K562 (cell line): Measurements from ENCODE around the gene TMEM60. TPM values are rescaled to one million over a fixed set of nuclear protein-coding genes. Genes with fewer than 3 reads are reported as not detected.

Experiments used
- ATAC-seq: fragments of 200-7000 bp; cut with Tn5 transposase; 3 replicates; pipeline ENCODE4 v1.9.1; 2020; ENCODE audit warnings: moderate library complexity
- BruUV-seq: library from RNA; stranded (reverse); fragments of 400-500 nt; replicated peaks from 2 replicates; lab custom pipeline; 2021; lab: Mats Ljungman, UMichigan
- CTCF ChIA-PET: fragments of 300-600 bp; formaldehyde crosslinking; extraction: SDS; loops from one replicate; lab custom pipeline; 2021; ENCODE audit warnings: low intra/inter-chr PET ratio; lab: Yijun Ruan, JAX
- POLR2A ChIA-PET: fragments of 300-600, 350-650 bp; sonication (Branson Sonifier 250); formaldehyde crosslinking; extraction: SDS; loops from one replicate; lab custom pipeline; 2021; ENCODE audit warnings: antibody characterized with exemption, inconsistent platforms; lab: Yijun Ruan, JAX
- DNase-seq, 4 experiments: peaks; one replicate each; pipeline versions ENCODE4 v3.0.0 to v3.0.0-alpha.2; 2011 to 2018; ENCODE audit warnings: low spot score in 3 of 4, mixed read lengths in 3 of 4; ENCODE audit errors: extremely low read depth in 1 of 4
- FAIRE-seq: peaks from 2 replicates; lab custom pipeline; 2011; peaks lifted over from hg19 to GRCh38; lab: Jason Lieb, UNC
- H2AFZ ChIP-seq: 2 replicates; pipeline ENCODE4 v1.6.0; 2011; ENCODE audit warnings: low read depth, low read length, control low read depth, inconsistent platforms
- H3K27ac ChIP-seq: fragments of 200-600 bp; 3 replicates; pipeline ENCODE4 v1.8.0; 2011; ENCODE audit warnings: low read depth, mild to moderate bottlenecking, control low read depth, inconsistent platforms, low read length, moderate library complexity, mixed read lengths; ENCODE audit errors: extremely low read depth
- H3K27me3 ChIP-seq, 2 experiments: fragments of 300-600 bp in 1 of 2; 2 replicates in 1 of 2; 3 replicates in 1 of 2; pipeline versions ENCODE4 v1.6.0 to v1.8.0; 2011; ENCODE audit warnings: inconsistent platforms in 2 of 2, low read length in 2 of 2, mild to moderate bottlenecking in 1 of 2, mixed read lengths in 1 of 2, moderate library complexity in 1 of 2; ENCODE audit not compliant: control insufficient read depth in 2 of 2, insufficient read depth in 2 of 2
- H3K36me3 ChIP-seq: fragments of 300-600 bp; 3 replicates; pipeline ENCODE4 v1.8.0; 2011; ENCODE audit warnings: mild to moderate bottlenecking, low read length, inconsistent platforms; ENCODE audit not compliant: control insufficient read depth, insufficient read depth
- H3K4me1 ChIP-seq, 2 experiments: fragments of 200-600 bp in 1 of 2; replicated peaks in 1 of 2; 2 replicates in 1 of 2; 3 replicates in 1 of 2; pipeline versions ENCODE4 v1.5.1 to v1.8.0; 2011; ENCODE audit warnings: inconsistent platforms in 2 of 2, low read length in 2 of 2, mild to moderate bottlenecking in 1 of 2, mixed read lengths in 1 of 2, moderate library complexity in 1 of 2; ENCODE audit not compliant: control insufficient read depth in 2 of 2, insufficient read depth in 2 of 2
- H3K4me2 ChIP-seq: 2 replicates; pipeline ENCODE4 v1.6.1; 2011; ENCODE audit warnings: low read length, control low read depth, inconsistent platforms, mixed read lengths; ENCODE audit not compliant: insufficient read depth
- H3K4me3 ChIP-seq: fragments of 200-600 bp; sonication (generic), shearing (Covaris generic); 2 replicates; pipeline ENCODE4 v1.5.1; 2016; ENCODE audit warnings: control low read depth, inconsistent platforms
- H3K79me2 ChIP-seq: fragments of 200-600 bp; 3 replicates; pipeline ENCODE4 v1.8.0; 2011; ENCODE audit warnings: low read length, inconsistent platforms; ENCODE audit not compliant: control insufficient read depth, insufficient read depth
- H3K9ac ChIP-seq, 2 experiments: 2 replicates each; pipeline versions ENCODE4 v1.6.0 to v1.6.1; 2011; ENCODE audit warnings: low read depth in 2 of 2, low read length in 2 of 2, control low read depth in 1 of 2, inconsistent platforms in 1 of 2, mild to moderate bottlenecking in 1 of 2, mixed read lengths in 1 of 2; ENCODE audit not compliant: insufficient read depth in 1 of 2
- H3K9me1 ChIP-seq: one replicate; pipeline ENCODE4 v1.6.0; 2011; ENCODE audit warnings: inconsistent platforms, mild to moderate bottlenecking, low read length, moderate library complexity; ENCODE audit not compliant: control insufficient read depth, insufficient read depth
- H3K9me3 ChIP-seq: replicated peaks from 2 replicates; pipeline ENCODE4 v1.5.1; 2011; ENCODE audit warnings: low read depth, low read length, inconsistent platforms; ENCODE audit not compliant: control insufficient read depth, insufficient read depth
- H4K20me1 ChIP-seq: replicated peaks from 2 replicates; pipeline ENCODE4 v1.6.1; 2011; ENCODE audit warnings: low read length, inconsistent platforms, mixed read lengths; ENCODE audit not compliant: control insufficient read depth, insufficient read depth
- EP300 ChIP-seq: IDR thresholded peaks from 2 replicates; pipeline ENCODE4 v1.6.1; 2012; ENCODE audit warnings: low read length, improper control_type of control experiment
- HNRNPUL1 ChIP-seq: fragments of 200-400 bp; formaldehyde crosslinking; IDR thresholded peaks from 2 replicates; pipeline ENCODE4 v1.6.1; 2017; ENCODE audit warnings: low read length
- MIER1 ChIP-seq: fragments of 450-650 bp; IDR thresholded peaks from 2 replicates; pipeline ENCODE4 v1.6.1; 2016; ENCODE audit warnings: antibody characterized with exemption, mild to moderate bottlenecking, low read depth
- NCOA6 ChIP-seq: fragments of 450-650 bp; IDR thresholded peaks from 2 replicates; pipeline ENCODE4 v1.6.1; 2017; ENCODE audit warnings: mild to moderate bottlenecking
- POLR3A ChIP-seq: IDR thresholded peaks from 2 replicates; pipeline ENCODE4 v1.6.1; 2011; ENCODE audit warnings: borderline replicate concordance, mild to moderate bottlenecking, moderate library complexity; ENCODE audit not compliant: insufficient read length, insufficient read depth; ENCODE audit errors: extremely low read depth
- PURB ChIP-seq: sonication (generic); formaldehyde crosslinking; IDR thresholded peaks from 2 replicates; pipeline ENCODE4 v1.9.0; 2021; ENCODE audit warnings: low read depth, mild to moderate bottlenecking, missing genetic modification reagents
- SMARCA4 ChIP-seq: fragments of 450-650 bp; IDR thresholded peaks from 2 replicates; pipeline ENCODE4 v1.6.1; 2016
- TAL1 ChIP-seq: fragments of 450-650 bp; IDR thresholded peaks from 2 replicates; pipeline ENCODE4 v1.6.1; 2016; ENCODE audit warnings: mild to moderate bottlenecking
- XRCC5 ChIP-seq: fragments of 200-400 bp; formaldehyde crosslinking; IDR thresholded peaks from 2 replicates; pipeline ENCODE4 v1.6.1; 2017; ENCODE audit warnings: low read depth, mild to moderate bottlenecking, low read length
- ZFP91 ChIP-seq: sonication (generic); formaldehyde crosslinking; IDR thresholded peaks from 2 replicates; pipeline ENCODE4 v1.8.0; 2022; ENCODE audit warnings: mild to moderate bottlenecking, missing genetic modification reagents
- ZNF134 ChIP-seq: fragments of 250-450 bp; sonication (Bioruptor Pico); conservative IDR thresholded peaks from 2 replicates; pipeline ENCODE4 v1.4.0; 2020
- ZNF408 ChIP-seq: fragments of 250-450 bp; sonication (Bioruptor Pico); IDR thresholded peaks from 2 replicates; pipeline ENCODE4 v1.4.0; 2020; ENCODE audit warnings: low read depth, mild to moderate bottlenecking, moderate library complexity
- ZNF699 ChIP-seq: fragments of 250-450 bp; sonication (Bioruptor Pico); IDR thresholded peaks from 2 replicates; pipeline ENCODE4 v1.8.0; 2021; ENCODE audit warnings: mild to moderate bottlenecking, moderate library complexity; ENCODE audit not compliant: insufficient replicate concordance
- ZNF830 ChIP-seq: fragments of 250-450 bp; sonication (Bioruptor Pico); IDR thresholded peaks from 2 replicates; pipeline ENCODE4 v1.5.0; 2021; ENCODE audit warnings: mild to moderate bottlenecking
- WGBS: fragments of 100-300 bp; shearing (Covaris generic); methylation state at CpG from one replicate; pipeline ENCODE4 v1.1.6; 2016; ENCODE audit warnings: low coverage, mixed read lengths; ENCODE audit not compliant: insufficient coverage; ENCODE audit errors: missing lambda C conversion rate; 5-methylcytosine and 5-hydroxymethylcytosine counted together
- in situ Hi-C: fragments of 300-500 bp; cut with MboI; formaldehyde crosslinking; loops from 4 replicates; pipeline ENCODE4 v1.15.0; 2018; ENCODE audit warnings: inconsistent platforms, mixed read lengths
- intact Hi-C: fragments of 100-400 bp; cut with micrococcal nuclease; formaldehyde crosslinking; loops from 2 replicates; pipeline ENCODE4 v1.14.2; 2022
- polyA plus RNA-seq, 8 experiments: library from polyadenylated mRNA; depleted of rRNA in 4 of 8; stranded (reverse) in 5 of 8; unstranded in 3 of 8; fragments of >200 nt; fragmentation: Nextera tagmentation in 2 of 8; fragmentation: Illumina TruSeq in 1 of 8; extraction: Ambion mirVana in 2 of 8; extraction: Trizol in 1 of 8; gene quantifications; 2 replicates each; pipeline versions ENCODE4 v1.2.1 to v1.2.3, GENCODE V29; 2011 to 2014; ENCODE audit warnings: inconsistent platforms in 1 of 8, missing spikeins in 1 of 8
- total RNA-seq, 7 experiments: library from RNA; depleted of rRNA in 6 of 7; stranded (reverse); fragments of >200 nt in 6 of 7; fragmentation: Illumina TruSeq in 2 of 7; extraction: Trizol in 2 of 7; gene quantifications; 2 replicates each; pipeline versions ENCODE4 v1.2.1 to v1.2.3, GENCODE V29; 2011 to 2021; ENCODE audit warnings: low replicate concordance in 1 of 7
- TF ChIP-seq, protein P1 (sequence below), 2 experiments: fragments of 450-650 bp; IDR thresholded peaks; 2 replicates each; pipeline ENCODE4 v1.6.1; 2016; ENCODE audit warnings: mild to moderate bottlenecking in 2 of 2, borderline replicate concordance in 1 of 2, low read depth in 1 of 2, moderate library complexity in 1 of 2

The TMEM60 gene
- total and polyA plus RNA-seq, 9 of the 15 experiments (the other 6 are each of a cell fraction or from before 2014, with no cell fraction given), result 12.5 to 140 (median 38.4) TPM

DNA sequence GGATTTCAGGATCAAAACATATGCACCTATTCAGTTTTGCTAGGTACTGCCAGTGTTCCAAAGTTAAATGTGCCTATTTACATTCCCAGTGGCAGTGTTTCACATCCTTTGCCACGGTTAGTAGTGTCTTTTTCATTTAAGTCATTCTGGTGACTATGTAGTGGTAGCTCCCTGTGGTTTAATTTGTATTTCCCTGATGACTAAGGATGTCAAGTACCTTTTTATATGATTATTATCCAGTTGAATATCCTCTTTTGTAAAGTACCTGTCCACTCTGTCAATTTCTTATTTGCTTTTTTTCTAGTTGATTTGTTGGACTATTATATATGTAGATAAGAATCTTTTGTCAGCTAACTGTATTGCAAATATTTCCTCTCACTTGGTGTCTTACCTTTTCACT, 45.1 kb downstream of the TMEM60 start:
- Histone ChIP-seq H3K4me3 (no peak overlapping the region), H3K4me2 (no peak overlapping the region), H3K79me2 (peaks cover 42% of the 10 kb centered on the region), H3K9ac (no peak overlapping the region), H3K36me3 (peaks cover 37% of the 10 kb centered on the region), H4K20me1 (peaks cover 10% of the 10 kb centered on the region; the same call in 1 of the 2 replicates), H3K27me3 (no peaks in the 10 kb centered on the region), H3K9me1 (no peaks in the 10 kb centered on the region), H3K4me1 (peaks cover 3 to 15% of the 10 kb centered on the region in 2 experiments; a peak in 4 of 5 replicates), H2AFZ (no peak overlapping the region), H3K27ac (no peak overlapping the region), H3K9me3 (no peaks in the 10 kb centered on the region)
- 87% methylated on average over 1 of the region's 1 CpG for WGBS
- ATAC-seq (no peak), DNase-seq (no peak), FAIRE-seq (no peak)
- POLR2A ChIA-PET, result interaction anchor here (0.6 kb wide), 1 partner anchor 11 kb away, joined by 3 read pairs; no protein-coding TSS in a partner anchor
- in situ Hi-C loops, result loop anchor here (5.0 kb wide), 1 partner anchor 96 kb away; no protein-coding TSS in a partner anchor
- CTCF ChIA-PET, result no interaction called here
- intact Hi-C loops, result loop anchor here (10.0 kb wide), 1 partner anchor 318 kb away; no protein-coding TSS in a partner anchor
- no TSS peak for BruUV-seq
- no peak for TF ChIP-seq NCOA6
- no peak for TF ChIP-seq ZNF830
- TF ChIP-seq SMARCA4, result no peak
- no peak for TF ChIP-seq ZFP91
- no peak for TF ChIP-seq PURB
- TF ChIP-seq XRCC5, result no peak
- TF ChIP-seq EP300, result no peak
- TF ChIP-seq MIER1, result no peak
- no peak for TF ChIP-seq ZNF134 (CRISPR knock-in tag)
- TF ChIP-seq ZNF408 (CRISPR knock-in tag), result no peak
- no peak for TF ChIP-seq POLR3A
- TF ChIP-seq HNRNPUL1, result no peak
- TF ChIP-seq, protein P1, sequence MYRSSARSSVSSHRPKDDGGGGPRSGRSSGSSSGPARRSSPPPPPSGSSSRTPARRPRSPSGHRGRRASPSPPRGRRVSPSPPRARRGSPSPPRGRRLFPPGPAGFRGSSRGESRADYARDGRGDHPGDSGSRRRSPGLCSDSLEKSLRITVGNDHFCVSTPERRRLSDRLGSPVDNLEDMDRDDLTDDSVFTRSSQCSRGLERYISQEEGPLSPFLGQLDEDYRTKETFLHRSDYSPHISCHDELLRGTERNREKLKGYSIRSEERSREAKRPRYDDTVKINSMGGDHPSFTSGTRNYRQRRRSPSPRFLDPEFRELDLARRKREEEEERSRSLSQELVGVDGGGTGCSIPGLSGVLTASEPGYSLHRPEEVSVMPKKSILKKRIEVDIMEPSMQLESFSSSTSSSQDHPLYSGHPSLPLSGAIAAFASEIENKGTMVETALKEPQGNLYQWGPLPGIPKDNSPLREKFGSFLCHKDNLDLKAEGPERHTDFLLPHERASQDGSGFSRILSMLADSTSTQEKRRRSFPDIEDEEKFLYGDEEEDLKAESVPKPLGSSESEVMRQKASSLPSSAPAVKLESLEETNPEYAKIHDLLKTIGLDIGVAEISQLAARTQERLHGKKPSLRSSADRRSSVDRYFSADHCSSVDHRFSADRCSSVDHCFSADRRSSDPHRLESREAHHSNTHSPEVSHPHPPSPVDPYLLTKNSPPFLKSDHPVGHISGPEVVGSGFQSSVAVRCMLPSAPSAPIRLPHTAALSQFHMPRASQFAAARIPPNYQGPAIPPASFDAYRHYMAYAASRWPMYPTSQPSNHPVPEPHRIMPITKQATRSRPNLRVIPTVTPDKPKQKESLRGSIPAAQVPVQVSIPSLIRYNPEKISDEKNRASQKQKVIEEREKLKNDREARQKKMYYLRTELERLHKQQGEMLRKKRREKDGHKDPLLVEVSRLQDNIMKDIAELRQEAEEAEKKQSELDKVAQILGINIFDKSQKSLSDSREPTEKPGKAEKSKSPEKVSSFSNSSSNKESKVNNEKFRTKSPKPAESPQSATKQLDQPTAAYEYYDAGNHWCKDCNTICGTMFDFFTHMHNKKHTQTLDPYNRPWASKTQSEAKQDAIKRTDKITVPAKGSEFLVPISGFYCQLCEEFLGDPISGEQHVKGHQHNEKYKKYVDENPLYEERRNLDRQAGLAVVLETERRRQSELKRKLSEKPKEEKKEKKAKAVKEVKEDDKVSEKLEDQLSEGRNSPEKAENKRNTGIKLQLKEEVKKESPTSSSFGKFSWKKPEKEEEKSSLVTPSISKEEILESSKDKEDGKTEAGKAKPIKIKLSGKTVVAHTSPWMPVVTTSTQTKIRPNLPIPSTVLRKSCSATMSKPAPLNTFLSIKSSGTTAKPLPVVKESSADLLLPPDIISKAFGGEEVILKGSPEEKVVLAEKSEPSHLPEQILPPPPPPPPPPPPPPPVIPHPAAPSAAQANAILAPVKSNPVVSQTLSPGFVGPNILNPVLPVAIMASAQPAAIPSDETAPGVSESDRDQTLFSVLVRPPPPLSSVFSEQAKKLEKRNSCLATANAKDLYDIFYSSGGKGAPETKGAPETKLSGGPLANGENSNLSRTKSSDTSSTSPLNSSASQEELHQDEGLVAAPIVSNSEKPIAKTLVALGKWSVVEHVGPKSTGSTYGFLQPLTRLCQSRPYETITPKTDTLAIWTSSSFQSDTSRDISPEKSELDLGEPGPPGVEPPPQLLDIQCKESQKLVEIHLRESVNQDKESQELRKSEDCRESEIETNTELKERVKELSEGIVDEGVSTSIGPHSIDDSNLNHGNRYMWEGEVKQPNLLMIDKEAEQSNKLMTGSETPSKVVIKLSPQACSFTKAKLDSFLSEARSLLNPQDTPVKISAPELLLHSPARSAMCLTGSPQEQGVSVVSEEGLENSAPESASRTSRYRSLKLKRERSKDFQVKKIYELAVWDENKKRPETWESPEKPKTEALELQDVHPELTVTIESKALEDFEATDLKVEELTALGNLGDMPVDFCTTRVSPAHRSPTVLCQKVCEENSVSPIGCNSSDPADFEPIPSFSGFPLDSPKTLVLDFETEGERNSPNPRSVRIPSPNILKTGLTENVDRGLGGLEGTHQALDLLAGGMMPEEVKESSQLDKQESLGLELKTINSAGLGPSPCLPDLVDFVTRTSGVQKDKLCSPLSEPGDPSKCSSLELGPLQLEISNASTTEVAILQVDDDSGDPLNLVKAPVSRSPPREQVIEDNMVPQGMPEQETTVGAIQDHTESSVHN (IDR thresholded peaks at IDR 0.05; ENCODE audit: borderline replicate concordance in 1 of 2, low read depth in 1 of 2), result no peak
- TF ChIP-seq ZNF699 (CRISPR knock-in tag), result no peak
- no peak for TF ChIP-seq TAL1
